GM10847 (cell line): ENCODE data around the gene ALDOB.

Source experiments
- POLR2A ChIP-seq: IDR thresholded peaks from 2 replicates; pipeline ENCODE4 v1.6.1; 2011; ENCODE audit not compliant: insufficient read length; ENCODE audit errors: extremely low read depth

The ALDOB gene

DNA sequence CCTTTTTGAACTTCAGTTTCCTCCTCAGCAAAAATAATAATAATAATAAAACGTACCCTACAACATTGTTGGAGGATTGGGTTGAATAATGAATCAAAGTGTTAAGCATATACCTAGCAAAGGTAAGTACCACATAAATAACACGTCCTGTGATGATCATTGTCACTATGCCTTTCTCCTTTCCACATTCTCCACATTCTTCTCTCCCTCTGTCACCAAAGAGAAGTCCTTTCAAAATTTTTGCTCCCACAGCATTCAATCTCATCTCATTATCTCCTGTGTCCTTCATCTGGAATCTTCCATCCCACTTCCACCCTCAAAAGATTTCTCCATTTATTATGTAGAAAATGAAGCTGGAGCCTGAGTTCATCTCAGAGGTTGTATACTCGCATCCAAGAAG, 7.2 kb upstream of the ALDOB start:
- no peak for TF ChIP-seq POLR2A

DNA sequence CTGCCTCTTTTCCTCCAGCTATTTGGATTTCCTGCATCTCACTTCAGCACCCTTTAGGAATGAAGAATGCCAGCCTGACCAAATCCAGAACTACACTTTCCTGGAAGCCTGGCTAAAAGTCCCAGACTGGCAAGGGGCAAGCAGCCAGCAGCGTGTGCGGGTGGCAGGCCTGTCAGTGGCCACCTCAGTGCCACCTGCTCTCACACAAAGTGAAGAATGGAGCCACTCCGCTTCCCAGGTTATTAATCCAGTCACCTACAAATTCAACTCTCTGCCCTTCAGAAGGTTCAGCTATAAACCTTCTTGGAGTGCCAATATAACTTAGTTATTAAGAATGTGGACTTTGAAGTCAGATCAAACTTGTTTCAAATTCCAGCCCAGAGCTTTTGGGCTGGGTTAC, 6.7 kb upstream of the ALDOB start:
- no peak for TF ChIP-seq POLR2A

DNA sequence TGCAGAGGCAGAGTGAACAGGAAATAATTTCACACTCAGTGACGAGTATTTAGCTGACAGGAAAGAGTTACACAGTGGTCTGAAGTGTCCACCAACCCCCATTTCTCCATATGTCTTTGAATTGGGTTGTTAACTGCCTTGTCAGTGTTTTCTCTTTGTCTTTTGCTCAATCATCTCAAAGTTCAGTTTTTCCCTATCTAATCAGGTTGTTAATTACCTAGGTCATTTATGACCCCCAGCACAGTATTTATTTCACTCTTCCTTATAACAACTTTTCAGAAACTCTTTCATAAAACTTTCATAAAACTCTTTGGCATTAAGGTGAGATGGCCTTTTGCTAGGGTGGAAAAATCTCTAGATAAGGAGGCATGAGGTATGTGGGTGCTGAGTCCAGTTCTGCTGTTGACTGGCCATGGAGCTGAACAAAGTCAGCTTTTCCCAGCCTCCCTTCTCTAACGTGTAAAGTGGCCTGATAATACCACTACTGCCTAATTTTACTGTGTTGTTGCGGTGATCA, 5.2 kb upstream of the ALDOB start:
- no peak for TF ChIP-seq POLR2A

DNA sequence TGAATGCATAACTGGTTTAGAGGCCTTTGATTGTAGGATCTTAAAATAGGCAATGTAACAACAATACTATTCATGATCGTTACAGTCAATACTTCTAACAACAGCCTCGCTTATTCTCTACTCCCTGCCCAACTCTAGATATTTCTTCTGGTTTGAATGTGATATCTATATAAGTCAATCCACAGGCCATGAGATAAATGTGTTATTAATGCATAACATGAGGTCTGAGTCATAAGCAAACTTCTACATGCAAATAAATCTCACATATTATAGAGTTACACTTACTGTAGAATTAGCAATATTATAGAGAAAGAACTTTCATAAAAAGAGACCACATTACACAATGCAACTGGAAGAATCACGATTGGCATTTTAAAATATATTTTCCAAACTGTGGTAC, 2.9 kb upstream of the ALDOB start:
- TF ChIP-seq POLR2A = no peak

DNA sequence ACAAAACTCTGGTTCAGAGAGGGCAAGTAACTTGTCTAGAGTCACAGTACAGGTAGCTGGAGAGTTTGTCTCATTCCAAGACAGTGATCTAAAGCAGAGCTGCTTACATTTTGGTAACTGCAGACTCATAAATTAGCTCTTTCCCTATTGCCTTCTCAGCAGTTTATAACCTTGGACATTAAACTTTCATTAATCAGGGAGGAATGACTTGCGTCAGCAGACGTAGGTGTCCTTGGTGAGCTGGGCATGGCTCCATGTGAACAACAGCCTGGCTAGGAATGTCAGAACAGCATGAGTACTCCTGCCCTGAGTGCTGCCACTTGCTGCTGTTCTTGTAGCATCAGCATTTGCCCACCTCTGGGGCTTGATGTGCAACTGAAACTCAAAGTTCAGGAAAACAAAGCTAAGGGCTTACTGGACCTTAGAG, 2.2 kb upstream of the ALDOB start:
- no peak for TF ChIP-seq POLR2A

DNA sequence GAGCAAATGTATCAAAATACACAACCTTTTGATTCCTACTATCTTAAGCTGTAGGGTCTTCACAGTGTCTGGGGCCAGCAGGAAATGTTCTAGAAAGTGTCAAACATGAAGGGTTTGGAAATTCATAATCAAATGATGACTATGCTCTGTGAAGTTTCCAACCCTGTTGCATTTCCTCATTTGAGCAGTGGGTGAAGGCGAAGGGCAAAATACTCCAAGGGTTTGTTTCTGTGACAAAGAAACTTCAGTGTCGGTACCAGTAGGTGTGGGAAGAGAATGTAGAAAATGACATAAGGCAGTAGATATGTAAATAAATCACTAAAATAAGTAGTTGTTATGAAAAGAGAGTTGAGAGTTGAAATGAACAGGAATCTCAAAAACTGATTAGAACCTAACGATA, 576 bp downstream of the ALDOB start:
- TF ChIP-seq POLR2A = no peak

DNA sequence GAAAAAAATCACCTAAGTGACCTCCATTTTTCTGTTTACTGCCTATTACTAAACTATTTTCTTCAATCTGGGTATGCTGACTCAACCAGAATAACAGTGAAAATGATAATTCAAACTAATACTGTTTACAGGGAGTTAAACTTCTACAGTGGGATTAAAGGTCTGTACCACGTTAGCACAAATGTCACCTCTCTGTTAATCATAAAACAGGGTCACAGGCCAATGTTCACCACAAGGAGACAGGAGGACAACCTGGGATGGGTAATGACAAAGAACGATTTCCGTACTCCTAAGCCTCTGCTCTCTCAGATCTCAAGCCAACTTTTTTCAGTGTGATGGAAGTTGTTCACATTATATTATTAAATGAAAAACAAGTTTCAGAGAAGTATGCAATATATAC, 2.3 kb downstream of the ALDOB start:
- no peak for TF ChIP-seq POLR2A

DNA sequence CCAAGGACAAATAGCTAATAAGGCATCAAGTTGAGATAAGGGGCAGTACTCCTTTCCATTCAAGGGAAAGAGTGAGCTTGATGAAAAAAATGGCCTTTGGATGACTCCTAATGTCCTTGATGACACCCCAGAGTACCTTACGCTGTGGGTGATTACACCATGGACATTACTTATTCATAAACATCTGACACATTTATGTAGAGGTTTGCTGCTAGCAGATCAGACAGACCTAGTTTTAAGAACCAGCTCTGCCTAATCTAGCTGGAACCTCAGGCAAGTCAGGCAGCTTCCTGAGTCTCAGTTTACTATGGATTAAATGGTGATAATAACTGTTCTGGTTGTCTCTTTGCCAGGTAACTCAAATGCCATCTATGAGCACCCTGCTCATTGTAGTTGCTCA, 2.8 kb downstream of the ALDOB start:
- TF ChIP-seq POLR2A = no peak

DNA sequence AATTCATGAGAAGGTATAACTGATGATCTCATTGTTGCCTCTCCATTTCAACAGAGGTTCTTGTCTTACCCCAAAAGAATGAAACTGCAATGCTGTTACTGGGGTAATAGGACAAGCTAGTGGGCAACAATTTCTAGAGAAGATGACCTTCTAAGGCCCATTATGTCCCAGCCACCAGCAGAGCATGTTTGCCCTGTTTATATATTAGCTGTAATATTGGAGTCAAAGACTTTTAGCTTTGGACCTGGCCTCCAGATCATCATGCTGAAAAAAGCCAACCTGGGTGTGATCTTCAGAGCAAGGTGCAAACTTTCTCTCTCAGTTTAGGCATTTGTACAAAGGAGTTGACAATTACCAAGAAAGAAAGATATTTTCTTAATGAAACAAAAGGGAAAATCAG, 3.4 kb downstream of the ALDOB start:
- TF ChIP-seq POLR2A = no peak

DNA sequence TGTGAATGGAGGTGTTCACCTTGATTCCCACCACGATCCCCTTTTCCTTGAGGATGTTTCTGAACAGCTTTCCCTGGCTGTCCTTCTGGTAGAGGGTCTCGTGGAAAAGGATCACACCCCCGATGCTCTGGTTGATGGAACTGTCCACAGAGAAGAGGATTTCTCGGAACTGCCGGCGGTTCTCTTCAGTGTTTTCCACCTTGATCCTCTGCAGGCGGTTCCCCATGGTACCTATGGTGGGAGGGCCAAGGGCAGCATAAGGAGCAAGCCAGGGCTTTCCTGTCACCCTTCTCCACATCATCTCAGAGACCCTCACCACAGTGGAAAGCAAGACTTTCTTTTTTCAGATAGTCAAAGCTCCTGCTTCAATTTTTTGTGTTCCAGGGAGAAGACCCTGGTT, 5.8 kb downstream of the ALDOB start:
- TF ChIP-seq POLR2A = no peak

DNA sequence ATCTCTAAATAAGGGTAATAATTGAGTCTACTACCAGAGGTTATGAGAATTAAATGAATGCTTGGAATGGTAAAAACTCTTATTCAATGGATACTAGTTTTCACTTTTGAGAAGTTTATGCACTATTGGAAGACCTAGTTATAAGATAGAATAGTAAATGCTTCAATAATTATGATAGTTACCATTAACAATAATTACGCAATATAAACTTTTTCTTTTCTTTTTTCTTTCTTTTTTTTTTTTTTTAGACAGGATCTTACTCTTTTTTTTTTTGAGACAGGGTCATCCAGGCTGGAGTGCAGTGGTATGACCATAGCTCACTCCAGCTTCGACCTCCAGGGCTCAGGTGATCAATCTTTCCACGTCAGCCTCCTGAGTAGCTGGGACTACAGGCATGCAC, 6.7 kb downstream of the ALDOB start:
- no peak for TF ChIP-seq POLR2A

DNA sequence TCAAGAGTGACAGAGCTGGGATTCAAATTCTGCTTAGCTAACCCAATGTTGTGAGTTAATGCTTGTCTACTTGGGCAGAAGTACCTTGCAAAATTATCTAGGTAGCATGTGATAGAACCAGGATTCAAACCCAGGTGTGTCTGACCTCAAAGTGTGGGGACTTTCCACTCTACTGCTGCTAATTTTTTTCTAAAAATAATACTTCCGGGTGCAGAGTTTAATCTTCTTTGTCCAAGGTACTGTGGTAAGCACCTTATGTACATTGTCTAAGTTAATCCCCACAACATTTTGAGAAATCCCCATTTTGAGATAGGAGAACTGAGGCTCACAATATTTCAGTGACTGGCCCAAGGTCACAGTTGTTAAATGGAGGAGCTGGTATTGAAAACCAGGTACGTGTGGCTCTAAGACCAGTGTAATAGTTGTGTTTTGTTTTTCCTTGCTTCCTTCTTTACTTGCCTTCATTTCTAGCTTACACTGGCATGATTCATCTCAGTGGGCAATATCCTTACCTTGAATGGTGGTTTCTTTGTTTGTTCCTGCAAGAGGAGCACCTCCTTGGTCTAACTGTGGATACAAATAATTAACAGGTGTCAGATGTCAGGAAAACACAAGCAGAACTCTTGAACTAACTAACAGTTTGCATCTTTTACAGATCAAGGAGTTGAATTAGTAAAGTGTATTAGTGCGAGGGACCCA, 7.5 kb downstream of the ALDOB start:
- no peak for TF ChIP-seq POLR2A

DNA sequence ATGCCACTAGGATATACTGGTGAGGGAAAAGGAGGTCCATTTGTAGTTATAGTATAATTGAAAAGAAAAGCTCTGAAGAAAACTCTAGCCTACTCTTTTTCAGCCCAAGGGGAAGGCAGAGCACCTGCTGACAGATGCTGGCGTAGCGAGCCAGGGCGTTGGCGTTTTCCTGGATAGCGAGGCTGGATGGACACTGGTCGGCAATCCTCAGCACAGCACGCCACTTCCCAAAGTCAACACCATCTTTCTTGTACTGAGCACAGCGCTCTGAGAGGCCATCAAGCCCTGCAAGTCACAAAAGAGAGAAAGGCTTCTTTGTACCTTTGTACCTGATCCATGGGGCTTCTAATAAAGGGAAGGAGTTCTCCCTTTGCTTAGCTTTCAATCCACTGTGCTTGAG, 8.2 kb downstream of the ALDOB start:
- TF ChIP-seq POLR2A = no peak

DNA sequence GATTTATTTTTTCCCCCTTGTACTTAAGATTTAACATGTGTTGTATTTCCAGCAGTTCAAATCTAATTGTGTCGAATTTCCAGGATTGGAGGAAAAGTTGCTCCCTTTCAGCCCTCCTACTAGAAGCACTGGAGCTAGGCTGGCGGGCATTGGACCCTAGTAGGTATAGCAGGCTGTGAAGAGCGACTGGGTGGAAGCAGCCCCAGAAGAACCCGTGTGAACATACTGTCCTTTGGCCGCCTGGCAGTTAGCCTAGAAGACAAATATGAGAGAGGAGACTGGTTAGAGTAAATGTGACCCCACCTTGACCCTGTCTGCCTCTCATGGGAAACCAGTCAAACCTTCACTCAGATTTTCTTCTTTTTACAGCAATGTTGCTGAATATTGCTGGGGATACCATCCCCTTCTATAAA, 13.9 kb downstream of the ALDOB start:
- no peak for TF ChIP-seq POLR2A

DNA sequence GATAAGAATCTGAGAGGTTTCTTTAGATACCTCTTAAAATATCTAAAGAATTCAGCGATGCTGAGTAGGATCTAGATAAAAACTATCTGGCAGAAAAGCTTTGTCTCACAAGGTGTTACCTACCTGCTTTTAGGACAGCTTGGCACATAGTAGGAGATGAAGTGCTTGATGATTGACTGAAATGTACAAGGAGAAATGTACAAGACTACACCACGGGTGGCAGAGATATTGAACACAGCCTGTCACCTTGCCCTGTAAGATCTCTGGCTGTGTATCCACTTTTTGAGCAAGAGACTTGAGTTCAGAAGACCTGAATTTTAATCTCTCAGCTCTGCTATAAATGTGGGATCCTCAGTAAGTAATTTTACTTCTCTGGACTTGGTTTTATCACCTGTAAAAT, 15.7 kb downstream of the ALDOB start:
- TF ChIP-seq POLR2A = no peak

DNA sequence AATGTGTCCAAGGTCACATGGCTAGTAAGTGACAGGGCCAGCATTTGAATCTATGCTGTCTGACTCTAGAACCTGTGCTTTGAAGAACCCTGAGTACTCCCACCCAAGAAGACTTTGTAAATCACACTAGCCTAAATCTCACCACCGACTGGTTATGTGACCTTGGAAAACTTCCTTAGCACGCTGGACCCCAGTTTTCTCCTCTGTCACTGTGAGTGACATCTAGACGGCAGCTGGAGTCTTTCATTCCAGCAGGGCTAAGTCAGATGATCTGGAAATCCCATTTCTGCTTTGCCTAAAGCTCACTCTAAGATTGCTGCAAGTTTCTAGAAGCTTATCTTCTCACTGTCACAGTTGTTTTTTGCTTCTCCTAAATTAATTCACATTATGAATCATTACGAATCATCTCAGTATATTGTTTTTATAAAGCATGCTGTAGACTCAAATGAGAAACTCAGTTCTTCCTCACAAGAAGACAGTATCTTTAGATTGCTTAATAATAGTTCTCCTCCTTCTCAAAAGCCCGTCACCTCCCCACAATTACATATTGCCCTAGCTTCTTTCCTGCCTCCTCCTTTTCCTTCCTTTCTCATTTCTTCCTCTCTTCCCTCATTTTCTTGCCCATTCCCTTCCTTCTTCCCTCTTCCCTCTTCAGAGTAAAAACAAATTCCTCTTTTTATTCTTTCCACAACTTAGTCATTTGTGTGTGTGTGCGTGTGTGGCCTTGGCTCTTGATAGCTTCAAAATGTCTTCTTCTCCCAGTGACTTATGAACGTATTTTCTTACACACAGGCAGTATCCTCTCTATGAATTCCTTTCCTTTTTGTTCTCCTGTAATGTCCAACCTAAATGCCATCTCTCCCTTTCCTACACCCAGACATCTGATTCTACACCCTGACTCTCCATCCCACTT, 16.8 kb downstream of the ALDOB start:
- TF ChIP-seq POLR2A = no peak

DNA sequence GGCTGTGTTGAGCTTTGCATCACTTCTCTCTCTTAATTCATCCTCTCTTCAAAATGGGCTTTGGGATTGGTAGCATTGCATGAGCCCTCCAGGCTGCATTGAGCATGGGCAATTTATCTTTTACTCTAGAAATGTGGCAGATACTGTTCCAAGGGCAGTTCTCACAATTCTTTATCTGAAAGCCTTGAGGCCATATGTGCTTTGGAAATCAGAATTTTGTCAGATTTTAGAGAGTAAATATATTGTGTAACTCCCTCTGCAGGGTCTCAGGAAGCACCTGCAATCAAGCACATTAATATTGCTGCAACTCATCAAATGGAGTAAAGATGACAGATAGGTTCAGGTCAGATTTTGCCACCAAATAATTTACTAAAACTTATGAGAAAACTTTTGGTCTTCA, 17.6 kb downstream of the ALDOB start:
- no peak for TF ChIP-seq POLR2A

DNA sequence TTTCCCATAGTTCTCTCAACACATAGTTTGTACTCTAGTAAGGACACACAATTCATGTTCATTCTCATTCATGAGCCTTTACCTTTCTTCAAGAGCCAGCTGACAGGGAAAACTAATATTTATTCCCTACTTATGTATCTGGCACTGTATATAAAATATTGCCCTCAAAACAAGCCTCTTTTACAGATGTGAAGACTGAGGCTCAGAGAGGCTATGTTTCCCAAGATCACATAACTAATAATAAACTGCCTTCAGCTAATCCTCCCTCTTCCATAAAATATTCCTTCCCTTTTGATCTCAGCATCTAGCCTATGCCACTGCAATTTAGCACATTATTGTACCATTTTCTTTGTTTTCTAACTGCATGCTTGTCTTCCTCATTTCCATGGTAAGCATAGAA, 18.2 kb downstream of the ALDOB start:
- no peak for TF ChIP-seq POLR2A
